GM12801 (cell line): ENCODE measurements around the gene DBP.

Source experiments
- TF ChIP-seq, protein P1 (sequence below): IDR thresholded peaks from one replicate; pipeline ENCODE4 v1.5.1; 2011; ENCODE audit warnings: control low read depth; ENCODE audit not compliant: insufficient read length; ENCODE audit errors: extremely low read depth

DBP gene

GRCh38 chr19:48613852-48614435 lies 23.2 kb downstream of the DBP start:
- TF ChIP-seq, protein P1, sequence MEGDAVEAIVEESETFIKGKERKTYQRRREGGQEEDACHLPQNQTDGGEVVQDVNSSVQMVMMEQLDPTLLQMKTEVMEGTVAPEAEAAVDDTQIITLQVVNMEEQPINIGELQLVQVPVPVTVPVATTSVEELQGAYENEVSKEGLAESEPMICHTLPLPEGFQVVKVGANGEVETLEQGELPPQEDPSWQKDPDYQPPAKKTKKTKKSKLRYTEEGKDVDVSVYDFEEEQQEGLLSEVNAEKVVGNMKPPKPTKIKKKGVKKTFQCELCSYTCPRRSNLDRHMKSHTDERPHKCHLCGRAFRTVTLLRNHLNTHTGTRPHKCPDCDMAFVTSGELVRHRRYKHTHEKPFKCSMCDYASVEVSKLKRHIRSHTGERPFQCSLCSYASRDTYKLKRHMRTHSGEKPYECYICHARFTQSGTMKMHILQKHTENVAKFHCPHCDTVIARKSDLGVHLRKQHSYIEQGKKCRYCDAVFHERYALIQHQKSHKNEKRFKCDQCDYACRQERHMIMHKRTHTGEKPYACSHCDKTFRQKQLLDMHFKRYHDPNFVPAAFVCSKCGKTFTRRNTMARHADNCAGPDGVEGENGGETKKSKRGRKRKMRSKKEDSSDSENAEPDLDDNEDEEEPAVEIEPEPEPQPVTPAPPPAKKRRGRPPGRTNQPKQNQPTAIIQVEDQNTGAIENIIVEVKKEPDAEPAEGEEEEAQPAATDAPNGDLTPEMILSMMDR = no peak

GRCh38 chr19:48613024-48613851 lies 23.9 kb downstream of the DBP start:
- TF ChIP-seq, protein P1 = no peak

DNA sequence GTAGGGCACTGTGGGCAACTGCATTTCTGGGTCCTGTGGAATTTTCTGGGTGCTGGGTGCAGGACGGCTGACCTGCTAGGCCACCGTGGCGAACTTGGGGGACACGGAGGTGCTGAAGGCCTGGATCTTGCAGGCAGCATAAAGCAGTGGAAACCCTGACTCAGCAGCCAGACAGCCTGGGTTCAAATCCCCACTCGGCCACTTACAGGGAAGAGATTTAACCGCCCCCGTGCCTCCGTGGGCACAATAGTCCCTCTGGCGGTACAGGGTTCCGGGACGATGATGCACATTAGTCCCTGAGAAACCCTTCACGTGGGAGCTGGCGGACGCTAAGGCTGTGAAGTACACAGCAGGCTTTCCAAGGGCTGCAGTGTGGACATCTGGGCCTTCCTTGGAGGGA lies 25.3 kb downstream of the DBP start:
- TF ChIP-seq, protein P1 = no peak

- TF ChIP-seq, protein P1 = no peak
Observed at GRCh38 chr19:48609571-48610108, 27.5 kb downstream of the DBP start.

DNA sequence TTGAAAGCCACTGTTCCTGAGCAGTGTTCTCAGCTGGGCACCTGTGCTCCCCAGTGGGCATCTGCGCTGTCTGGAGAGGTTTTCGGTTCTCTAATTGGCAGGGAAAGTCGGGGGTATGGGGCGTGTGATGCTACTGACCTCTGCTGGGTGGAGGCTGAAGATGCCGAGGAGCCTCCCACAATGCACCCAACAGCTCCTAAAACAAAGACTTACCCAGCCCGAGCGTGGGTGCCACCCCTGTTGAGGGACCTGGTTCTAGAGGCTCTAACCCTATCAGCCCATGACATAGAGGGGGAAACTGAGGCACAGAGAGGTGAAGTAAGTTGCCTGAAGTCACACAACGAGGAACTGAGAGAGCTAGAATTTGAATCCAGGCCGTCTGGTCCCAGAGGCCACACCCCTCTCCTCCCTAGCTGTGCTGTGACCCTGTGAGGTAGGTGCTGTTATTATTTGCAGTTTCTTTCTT lies 28.3 kb downstream of the DBP start:
- TF ChIP-seq, protein P1 = peak; percentile 43

- TF ChIP-seq, protein P1 = no peak
Observed at GRCh38 chr19:48607359-48607755, 29.8 kb downstream of the DBP start.

GRCh38 chr19:48606463-48607358 lies 30.5 kb downstream of the DBP start, which contains the start of gene SPACA4:
TSS of gene SPACA4 (plus strand) at chr19:48606742. CDS start at chr19:48606979, 237 bp downstream.
- TF ChIP-seq, protein P1 = no peak
